Activated CD4-positive, alpha-beta T cell treated with anti-CD3 and anti-CD28 coated beads, Interleukin-2, amount 10 ng/mL, durations not matched to agents 24 days and 14 days (primary cell): ENCODE measurements around the gene KLHL17. TPM values are rescaled to one million over a fixed set of nuclear protein-coding genes. Genes with fewer than 3 reads are reported as not detected.

Source experiments
- DNase-seq: peaks from one replicate; pipeline ENCODE4 v3.0.0; 2022
- H3K27ac Mint-ChIP-seq: one replicate; pipeline ENCODE4 v1.8.0; 2022; ENCODE audit warnings: mild to moderate bottlenecking, mixed read lengths
- H3K27me3 Mint-ChIP-seq: one replicate; pipeline ENCODE4 v1.8.0; 2022; ENCODE audit warnings: mixed read lengths
- H3K36me3 Mint-ChIP-seq: one replicate; pipeline ENCODE4 v1.8.0; 2022; ENCODE audit warnings: low read depth, mild to moderate bottlenecking, mixed read lengths
- H3K4me1 Mint-ChIP-seq: one replicate; pipeline ENCODE4 v1.8.0; 2021; ENCODE audit warnings: mixed read lengths
- H3K4me3 Mint-ChIP-seq: one replicate; pipeline ENCODE4 v1.8.0; 2022; ENCODE audit warnings: mild to moderate bottlenecking, moderate library complexity, mixed read lengths
- H3K9me3 Mint-ChIP-seq: one replicate; pipeline ENCODE4 v1.8.0; 2021; ENCODE audit warnings: mixed read lengths
- intact Hi-C: fragments of 100-400 bp; cut with micrococcal nuclease; formaldehyde crosslinking; loops from one replicate; pipeline ENCODE4 v1.15.1; 2023
- total RNA-seq: library from RNA; stranded (reverse); gene quantifications from 2 replicates; pipeline ENCODE4 v1.2.3, GENCODE V29; 2022

The KLHL17 gene
- total RNA-seq, 1 donor from 2014 or later = 48.1 TPM

DNA sequence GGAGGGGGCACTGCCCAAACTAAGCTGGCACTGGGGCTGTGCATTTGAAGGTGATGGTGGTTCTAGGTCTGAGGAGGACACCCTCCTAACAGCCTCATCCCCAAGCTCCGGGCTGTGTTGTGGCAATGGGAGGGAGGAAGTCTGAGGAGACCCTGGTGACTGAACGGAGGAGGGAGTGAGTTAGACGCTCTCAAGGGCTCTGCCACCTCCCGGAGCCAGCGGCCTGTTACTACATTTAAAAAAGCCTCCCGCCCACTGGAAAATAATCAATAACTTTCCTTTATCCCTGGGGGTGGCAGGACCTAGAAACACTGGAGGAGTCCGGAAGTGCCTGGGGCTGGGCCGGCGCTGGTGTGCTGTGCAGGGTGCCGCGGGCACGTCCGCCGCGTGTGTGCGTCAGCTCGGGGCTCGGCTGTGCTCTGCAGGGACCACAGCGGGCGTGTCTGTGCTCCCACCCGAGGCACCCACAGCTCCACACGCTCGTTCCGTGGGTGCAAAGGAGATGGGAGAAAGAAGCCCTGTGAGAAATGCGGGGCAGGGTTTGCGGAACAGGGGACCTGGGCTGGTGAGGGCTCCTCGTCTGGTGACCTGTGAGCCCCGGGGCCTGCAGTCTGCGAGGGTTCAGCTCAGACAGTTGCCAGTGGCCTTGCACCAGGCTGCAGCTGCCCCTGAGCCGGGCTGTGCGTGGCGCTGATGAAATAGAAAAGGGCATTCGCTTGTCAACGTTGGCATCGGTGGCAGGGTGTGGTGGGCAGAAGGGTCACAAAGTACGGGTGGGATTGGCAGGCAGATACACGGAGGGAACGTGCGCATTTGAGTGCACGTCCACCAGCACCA lies 31.3 kb upstream of the KLHL17 start:
- no peaks in the 10 kb centered on the region for H3K36me3 Mint-ChIP-seq
- peaks cover 31% of the 10 kb centered on the region for H3K27me3 Mint-ChIP-seq
- no peak overlapping the region for H3K4me3 Mint-ChIP-seq
- no peaks in the 10 kb centered on the region for H3K9me3 Mint-ChIP-seq
- H3K27ac Mint-ChIP-seq = no peak overlapping the region
- intact Hi-C loops = no loop called here
- no peak for DNase-seq
- no peaks in the 10 kb centered on the region for H3K4me1 Mint-ChIP-seq

DNA sequence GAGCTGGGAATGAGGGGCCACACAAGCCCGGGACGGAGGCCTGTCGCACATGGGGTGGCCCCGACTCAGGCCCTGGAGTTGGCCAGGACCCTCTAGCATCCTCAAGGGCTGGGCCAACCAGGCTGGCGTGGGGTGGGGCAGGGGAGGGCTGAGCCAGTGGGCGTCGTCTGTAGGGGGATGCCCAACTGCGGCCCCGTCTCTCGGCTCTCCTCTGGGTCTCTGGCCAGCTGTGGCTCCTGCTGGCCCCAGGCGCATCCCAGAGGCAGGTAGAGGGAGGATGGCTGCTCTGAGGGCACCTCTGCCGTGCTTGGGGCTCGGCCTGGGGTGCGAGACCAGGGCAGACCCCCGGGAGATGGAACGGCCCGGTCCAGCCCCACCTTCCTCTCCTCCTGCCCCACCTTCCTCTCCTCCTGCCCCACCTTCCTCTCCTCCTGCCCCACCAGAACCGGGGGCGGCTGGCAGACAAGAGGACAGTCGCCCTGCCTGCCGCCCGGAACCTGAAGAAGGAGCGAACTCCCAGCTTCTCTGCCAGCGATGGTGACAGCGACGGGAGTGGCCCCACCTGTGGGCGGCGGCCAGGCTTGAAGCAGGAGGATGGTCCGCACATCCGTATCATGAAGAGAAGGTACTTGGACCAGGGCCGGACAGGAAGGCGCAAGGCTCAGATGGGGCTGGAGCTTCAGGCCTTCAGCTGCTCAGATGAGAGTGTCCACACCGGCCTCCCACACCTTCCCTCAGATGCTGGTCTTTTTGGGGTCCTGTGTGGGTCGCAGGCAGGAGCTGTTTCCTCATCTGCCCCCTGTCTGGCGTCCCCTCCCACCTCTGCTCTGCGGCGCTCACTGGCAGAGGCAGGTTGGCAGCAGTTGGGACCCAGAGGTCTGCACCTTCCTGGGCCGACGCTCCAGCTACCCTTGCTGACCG lies 30.4 kb upstream of the KLHL17 start:
- Mint-ChIP-seq H3K4me1 (peaks cover 2% of the 10 kb centered on the region), H3K36me3 (no peaks in the 10 kb centered on the region), H3K27me3 (peaks cover 33% of the 10 kb centered on the region), H3K27ac (no peak overlapping the region), H3K4me3 (no peak overlapping the region), H3K9me3 (no peaks in the 10 kb centered on the region)
- no peak for DNase-seq
- intact Hi-C loops = no loop called here

DNA sequence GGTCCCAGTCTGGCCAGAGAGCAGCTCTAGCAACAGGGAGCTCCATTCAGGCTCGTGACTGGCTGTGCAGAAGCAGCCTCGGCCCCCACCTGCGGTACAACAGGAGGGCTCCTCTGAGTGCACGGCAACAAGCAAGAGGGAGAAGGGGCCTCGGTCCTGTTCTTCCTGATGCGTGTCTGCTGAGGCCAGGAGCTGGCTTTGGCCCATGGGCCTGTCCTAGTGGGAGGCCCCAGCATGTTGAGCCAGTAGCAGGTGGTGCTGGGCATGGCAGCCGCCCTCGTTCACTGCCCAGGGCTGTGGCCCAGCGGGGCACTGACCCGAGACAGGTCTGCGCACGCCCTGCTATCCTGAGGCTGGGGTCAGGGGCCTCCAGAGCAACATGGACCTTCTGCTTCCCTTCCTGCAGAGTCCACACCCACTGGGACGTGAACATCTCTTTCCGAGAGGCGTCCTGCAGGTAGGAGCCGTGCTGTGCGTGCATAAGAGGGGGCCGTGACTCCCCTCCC lies 29.7 kb upstream of the KLHL17 start:
- DNase-seq = no peak
- Mint-ChIP-seq H3K36me3 (no peaks in the 10 kb centered on the region), H3K27ac (no peak overlapping the region), H3K4me1 (peaks cover 3% of the 10 kb centered on the region), H3K4me3 (no peak overlapping the region), H3K9me3 (no peaks in the 10 kb centered on the region), H3K27me3 (peaks cover 39% of the 10 kb centered on the region)
- intact Hi-C loops = no loop called here

DNA sequence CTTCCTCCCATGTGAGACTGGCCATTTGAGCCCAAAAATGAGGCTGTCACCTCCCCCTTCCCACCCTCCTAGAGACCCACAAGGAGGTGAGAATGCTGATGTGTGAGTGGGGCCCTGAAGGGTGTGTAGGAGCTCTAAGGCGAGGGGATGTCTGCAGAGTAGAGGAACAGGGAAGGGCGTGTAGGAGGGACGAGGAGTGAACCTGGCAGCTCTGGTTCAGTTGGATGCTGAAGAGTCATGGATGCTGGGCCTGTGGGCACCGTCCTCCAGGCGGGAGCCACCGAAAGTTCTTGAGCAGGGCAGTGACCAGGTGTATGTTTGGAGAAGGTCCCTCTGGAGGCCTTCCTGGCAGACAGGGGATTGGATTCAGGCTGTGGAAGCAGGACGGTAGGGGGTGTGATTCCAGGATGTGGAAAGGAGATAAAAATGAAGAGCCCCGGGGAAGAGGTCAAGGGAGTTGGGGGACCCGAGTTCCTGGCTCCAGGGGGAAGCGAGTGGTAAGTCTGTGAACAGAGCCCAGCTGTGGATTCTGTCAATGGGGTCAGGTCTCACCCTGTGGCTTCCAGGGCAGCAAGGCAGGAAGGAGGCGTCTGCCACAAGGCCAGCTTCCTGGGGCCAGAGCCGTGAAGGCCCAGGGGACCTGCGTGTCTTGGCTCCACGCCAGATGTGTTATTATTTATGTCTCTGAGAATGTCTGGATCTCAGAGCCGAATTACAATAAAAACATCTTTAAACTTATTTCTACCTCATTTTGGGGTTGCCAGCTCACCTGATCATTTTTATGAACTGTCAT lies 28.8 kb upstream of the KLHL17 start:
- H3K4me1 Mint-ChIP-seq = peaks cover 3% of the 10 kb centered on the region
- H3K4me3 Mint-ChIP-seq = no peak overlapping the region
- peaks cover 32% of the 10 kb centered on the region for H3K27me3 Mint-ChIP-seq
- H3K36me3 Mint-ChIP-seq = no peaks in the 10 kb centered on the region
- H3K9me3 Mint-ChIP-seq = no peaks in the 10 kb centered on the region
- DNase-seq = no peak
- H3K27ac Mint-ChIP-seq = peak overlapping the region; percentile 51
- intact Hi-C loops = no loop called here

DNA sequence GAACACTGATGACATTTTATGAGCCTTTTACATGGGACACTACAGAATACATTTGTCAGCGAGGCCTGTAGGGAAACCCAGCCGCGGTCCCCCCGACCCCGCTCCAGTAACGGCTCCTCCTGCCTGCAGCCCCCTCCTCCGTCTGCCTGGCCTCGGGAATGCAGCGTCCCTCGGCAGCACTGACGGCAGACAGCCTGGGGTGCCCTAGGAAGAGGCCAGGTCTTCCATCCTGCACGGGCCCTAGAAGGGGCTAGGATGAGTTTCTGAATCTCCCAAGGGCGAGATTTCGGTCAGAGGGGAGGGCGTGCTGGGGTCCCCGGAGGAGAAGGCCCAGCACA lies 28.2 kb upstream of the KLHL17 start:
- Mint-ChIP-seq H3K4me1 (peaks cover 3% of the 10 kb centered on the region), H3K27ac (no peak overlapping the region), H3K27me3 (peaks cover 31% of the 10 kb centered on the region), H3K9me3 (no peaks in the 10 kb centered on the region), H3K36me3 (no peaks in the 10 kb centered on the region), H3K4me3 (no peak overlapping the region)
- no peak for DNase-seq
- intact Hi-C loops = no loop called here

DNA sequence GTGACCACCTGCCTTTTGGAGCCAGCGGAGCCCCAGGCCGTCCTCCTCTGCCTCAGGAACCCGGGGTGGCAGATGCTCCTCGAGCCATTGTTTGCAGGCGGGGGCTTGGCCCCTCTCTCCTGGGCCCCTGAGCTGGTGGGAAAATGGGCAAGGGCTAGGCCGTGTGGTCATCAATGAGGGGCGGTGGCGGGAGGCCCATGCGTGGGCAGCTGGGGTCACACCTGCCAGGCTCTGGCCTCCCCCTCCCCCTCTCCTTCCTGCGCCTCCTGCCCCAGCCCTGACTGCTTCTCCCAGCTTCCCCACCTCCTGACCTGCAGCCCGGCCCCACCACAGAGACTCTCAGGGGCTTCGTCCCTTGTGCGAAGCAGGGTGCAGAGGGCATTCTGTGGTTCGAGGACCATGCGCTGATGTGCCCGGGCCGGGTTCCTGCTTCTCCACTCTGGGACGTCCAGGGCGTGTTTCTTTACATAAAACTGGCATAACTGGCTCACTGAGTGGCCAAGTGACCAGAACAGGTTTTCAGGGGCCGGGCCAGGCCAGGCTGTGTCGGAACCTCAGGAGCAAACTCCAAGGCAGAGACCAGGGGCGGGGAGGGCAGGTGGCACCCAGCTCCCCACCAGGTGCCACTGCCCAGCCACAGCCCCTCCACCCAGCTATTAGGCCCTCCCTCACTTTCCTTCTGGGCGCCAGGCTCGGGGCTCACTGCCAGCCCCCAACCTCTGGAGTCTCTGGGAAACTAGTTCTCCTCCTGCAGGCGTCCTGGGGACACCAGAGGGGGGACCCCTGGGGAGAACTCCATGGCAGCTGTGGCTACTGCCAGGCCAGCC lies 27.4 kb upstream of the KLHL17 start:
- Mint-ChIP-seq H3K4me3 (no peak overlapping the region), H3K9me3 (no peaks in the 10 kb centered on the region), H3K27ac (no peak overlapping the region), H3K27me3 (peaks cover 29% of the 10 kb centered on the region), H3K4me1 (peaks cover 3% of the 10 kb centered on the region), H3K36me3 (no peaks in the 10 kb centered on the region)
- no peak for DNase-seq
- intact Hi-C loops = no loop called here

DNA sequence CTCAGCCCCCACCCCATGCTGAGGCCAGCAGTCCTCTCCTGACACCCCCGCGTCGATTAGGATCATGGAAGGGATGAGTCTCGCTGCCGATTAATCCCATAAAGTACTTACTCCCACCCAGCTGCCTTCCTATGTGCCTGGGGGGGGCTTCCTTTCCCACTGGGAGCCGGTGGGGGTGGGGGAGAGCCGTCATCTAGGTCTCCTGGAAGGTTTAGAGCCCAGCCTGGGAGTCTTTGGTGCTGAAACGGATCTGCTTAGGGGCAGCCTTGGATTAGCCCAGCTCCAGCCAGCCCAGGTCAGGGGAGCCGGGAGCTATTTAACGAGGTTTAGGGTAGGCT lies 26.8 kb upstream of the KLHL17 start:
- intact Hi-C loops = no loop called here
- Mint-ChIP-seq H3K36me3 (no peaks in the 10 kb centered on the region), H3K27me3 (peaks cover 33% of the 10 kb centered on the region), H3K27ac (no peak overlapping the region), H3K4me1 (peaks cover 3% of the 10 kb centered on the region), H3K4me3 (no peak overlapping the region), H3K9me3 (no peaks in the 10 kb centered on the region)
- no peak for DNase-seq

DNA sequence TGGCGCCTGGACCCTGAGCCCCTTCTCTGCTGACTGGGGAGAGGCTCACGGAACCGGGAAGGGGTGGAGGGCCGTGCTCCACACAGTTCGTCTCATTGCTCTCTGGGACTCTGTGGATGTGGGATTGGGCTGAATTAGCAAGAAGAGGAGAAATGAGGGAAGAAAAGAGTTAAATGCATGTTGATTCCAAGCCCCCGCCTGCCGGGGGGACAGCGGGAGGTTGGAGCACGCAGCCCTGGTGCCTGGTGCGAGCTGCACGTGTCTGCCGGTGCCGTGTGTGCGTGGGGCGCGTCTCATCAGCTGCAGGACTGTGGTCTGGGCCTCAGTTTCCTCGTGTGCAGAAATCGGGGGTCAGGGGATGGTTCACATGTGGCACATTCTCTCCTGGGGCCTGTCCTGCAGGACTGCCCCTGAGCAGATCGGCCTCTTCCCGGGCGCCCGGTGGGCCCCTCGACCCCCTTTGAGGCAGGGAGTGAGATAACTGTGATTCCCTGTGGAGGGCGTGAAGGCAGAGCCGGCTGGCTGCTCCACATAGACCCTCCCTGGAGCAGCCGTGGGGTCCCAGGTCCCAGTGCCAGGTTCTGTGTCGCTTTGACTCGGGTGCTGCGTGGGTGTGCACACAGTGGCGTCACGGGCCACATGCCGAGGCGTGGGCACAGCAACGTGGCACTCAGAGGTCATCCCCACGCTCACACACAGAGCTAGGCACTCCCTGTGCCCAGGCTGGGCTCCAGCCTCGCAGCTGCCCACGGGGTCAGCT lies 25.2 kb upstream of the KLHL17 start:
- Mint-ChIP-seq H3K4me1 (peaks cover 3% of the 10 kb centered on the region), H3K4me3 (no peak overlapping the region), H3K36me3 (no peaks in the 10 kb centered on the region), H3K27me3 (peaks cover 40% of the 10 kb centered on the region), H3K9me3 (no peaks in the 10 kb centered on the region), H3K27ac (peak overlapping the region; percentile 29)
- DNase-seq = no peak
- intact Hi-C loops = loop anchor here (5.0 kb wide), 1 partner anchor 33 kb away; no protein-coding TSS in a partner anchor

DNA sequence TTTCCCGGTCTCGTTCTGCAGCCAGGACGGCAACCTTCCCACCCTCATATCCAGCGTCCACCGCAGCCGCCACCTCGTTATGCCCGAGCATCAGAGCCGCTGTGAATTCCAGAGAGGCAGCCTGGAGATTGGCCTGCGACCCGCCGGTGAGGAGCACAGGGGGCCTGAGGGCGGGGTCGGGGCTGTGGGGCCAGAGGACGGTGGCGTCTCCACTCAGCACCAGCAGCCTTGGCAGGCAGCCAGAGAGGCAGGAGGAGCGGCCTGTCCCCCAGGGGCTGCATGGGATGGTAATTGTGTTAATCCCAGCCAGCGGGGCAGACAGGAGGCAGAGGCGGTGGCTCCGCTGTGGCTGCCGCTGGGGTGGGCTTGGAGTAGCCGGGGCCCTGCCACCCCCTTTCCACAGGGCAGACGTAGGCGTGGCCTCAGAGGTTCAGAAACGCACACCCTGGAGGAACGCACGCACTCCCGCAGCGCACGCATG lies 24.6 kb upstream of the KLHL17 start:
- Mint-ChIP-seq H3K9me3 (no peaks in the 10 kb centered on the region), H3K4me1 (peaks cover 5% of the 10 kb centered on the region)

DNA sequence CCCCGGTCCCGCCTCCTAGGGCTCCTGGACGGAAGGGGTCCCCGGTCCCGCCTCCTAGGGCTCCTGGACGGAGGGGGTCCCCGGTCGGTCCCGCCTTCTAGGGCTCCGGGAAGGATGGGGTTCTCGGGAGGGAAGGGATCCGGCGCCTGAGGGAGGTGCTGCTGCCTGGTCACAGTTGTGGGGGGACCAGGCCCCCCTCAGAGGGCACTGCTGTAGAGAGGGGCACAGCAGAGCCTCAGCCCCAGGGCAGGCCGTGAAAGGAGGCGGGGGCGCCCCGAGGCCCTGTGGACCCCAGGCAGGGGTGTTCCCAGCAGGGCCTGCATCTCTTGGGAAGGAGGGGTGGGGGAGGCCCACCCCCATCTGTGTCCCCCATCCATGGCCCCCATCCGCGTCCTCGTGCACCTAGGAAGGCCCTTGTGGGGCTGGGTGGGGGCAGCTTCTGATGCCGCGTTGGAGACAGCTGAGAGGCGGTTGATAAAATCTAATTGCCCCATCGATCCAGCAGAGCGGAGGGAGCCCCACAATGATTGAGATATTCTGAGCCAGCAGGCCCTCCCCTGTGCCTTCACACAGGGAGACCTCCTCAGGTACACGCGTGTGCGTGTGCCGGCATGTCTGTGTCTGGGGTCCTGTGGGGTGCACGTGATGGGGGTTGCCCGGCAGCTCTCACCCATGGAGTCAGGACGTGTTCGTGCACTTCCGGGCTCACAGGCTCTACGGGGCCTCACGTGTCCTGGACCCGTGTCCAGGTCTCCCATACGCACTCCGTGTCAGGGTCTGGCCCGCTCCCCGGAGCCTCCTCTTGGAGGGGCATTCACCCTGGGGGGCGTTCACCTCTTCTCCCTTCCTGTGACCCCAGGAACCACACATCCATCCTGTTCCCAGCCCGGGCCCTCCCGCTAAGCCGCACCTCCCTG lies 23.8 kb upstream of the KLHL17 start:
- Mint-ChIP-seq H3K27ac (no peak overlapping the region), H3K4me3 (no peak overlapping the region), H3K4me1 (peaks cover 9% of the 10 kb centered on the region), H3K36me3 (no peaks in the 10 kb centered on the region), H3K27me3 (peaks cover 42% of the 10 kb centered on the region), H3K9me3 (no peaks in the 10 kb centered on the region)
- intact Hi-C loops = loop anchor here (5.0 kb wide), 1 partner anchor 34 kb away; no protein-coding TSS in a partner anchor
- DNase-seq = no peak

More for the DNA sequence above, 24.6 kb upstream of the KLHL17 start:
- Mint-ChIP-seq H3K27me3 (peaks cover 42% of the 10 kb centered on the region), H3K27ac (no peak overlapping the region), H3K36me3 (no peaks in the 10 kb centered on the region), H3K4me3 (no peak overlapping the region)
- no peak for DNase-seq
- intact Hi-C loops = loop anchor here (5.0 kb wide), 1 partner anchor 33 kb away; no protein-coding TSS in a partner anchor

DNA sequence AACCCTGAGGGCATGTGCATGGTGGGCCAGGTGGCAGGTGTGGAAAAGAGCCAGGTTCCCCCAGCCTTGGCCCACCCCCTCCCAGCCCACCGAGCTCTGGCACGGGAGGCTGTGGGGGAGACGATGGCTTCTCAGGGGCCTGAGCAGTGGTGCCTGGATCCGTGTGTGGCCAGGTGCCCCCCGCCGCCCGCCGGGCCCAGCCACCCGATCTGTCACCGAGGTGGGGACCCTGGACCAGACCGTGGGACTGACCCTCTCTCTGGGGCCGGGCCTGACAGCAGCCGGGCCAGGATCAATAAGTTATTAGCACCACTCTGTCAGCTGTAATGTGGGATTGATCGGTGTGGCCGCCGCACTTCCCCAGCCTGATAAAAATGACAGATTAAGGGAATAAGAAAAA lies 22.9 kb upstream of the KLHL17 start:
- Mint-ChIP-seq H3K4me3 (no peak overlapping the region), H3K27me3 (peaks cover 41% of the 10 kb centered on the region), H3K9me3 (no peaks in the 10 kb centered on the region), H3K4me1 (peaks cover 9% of the 10 kb centered on the region), H3K36me3 (no peaks in the 10 kb centered on the region), H3K27ac (no peak overlapping the region)
- no peak for DNase-seq
- intact Hi-C loops = loop anchor here (5.0 kb wide), 1 partner anchor 35 kb away; no protein-coding TSS in a partner anchor
